HCT116 (cell line): Measurements from ENCODE around the gene HMSD. TPM values are rescaled to one million over a fixed set of nuclear protein-coding genes. Genes with fewer than 3 reads are reported as not detected.
A peak's percentile ranks its signal among the peaks of the same experiment; 100 is the strongest.

ENCODE experiments used
- ATAC-seq: fragments of 200-7000 bp; cut with Tn5 transposase; 2 replicates; pipeline ENCODE4 v1.9.1; 2020; ENCODE audit warnings: mild to moderate bottlenecking, moderate library complexity
- BruUV-seq: library from RNA; stranded (reverse); fragments of 400-500 nt; replicated peaks from 2 replicates; lab custom pipeline; 2021; lab: Mats Ljungman, UMichigan
- CTCF ChIA-PET: fragments of 300-600 bp; sonication (Branson Sonifier 250); formaldehyde crosslinking; loops from one replicate; lab custom pipeline; 2021; ENCODE audit warnings: antibody characterized with exemption; lab: Charles Lee
- POLR2A ChIA-PET: fragments of 300-600, 350-600 bp; sonication (Branson Sonifier 250); formaldehyde crosslinking; loops from one replicate; lab custom pipeline; 2021; ENCODE audit warnings: antibody characterized with exemption; lab: Charles Lee
- RAD21 ChIA-PET, 2 experiments: fragments of 300-600 bp; sonication (Branson Sonifier 250); formaldehyde crosslinking; loops; one replicate each; lab custom pipeline; 2023; ENCODE audit warnings: low total read pairs in 2 of 2; ENCODE audit not compliant: uncharacterized antibody in 2 of 2, unreplicated experiment in 2 of 2, low non-redundant PET in 1 of 2; lab: Charles Lee
- DNase-seq: peaks from one replicate; pipeline ENCODE4 v3.0.0-alpha.2; 2010; ENCODE audit warnings: low read depth, low spot score
- H2AFZ ChIP-seq: fragments of 200-600 bp; shearing (Covaris generic), sonication (generic); 2 replicates; pipeline ENCODE4 v1.6.1; 2017; ENCODE audit warnings: low read depth, mixed run types, mixed read lengths, antibody characterized with exemption, low read length; ENCODE audit not compliant: poor library complexity, severe bottlenecking
- H3K27ac ChIP-seq: 2 replicates; pipeline ENCODE4 v1.5.1; 2012; ENCODE audit warnings: low read depth, low read length
- H3K27me3 ChIP-seq: fragments of 200-600 bp; sonication (generic); 2 replicates; pipeline ENCODE4 v1.6.1; 2016; ENCODE audit warnings: mixed run types, low read length, mixed read lengths; ENCODE audit not compliant: insufficient read depth
- H3K36me3 ChIP-seq, 2 experiments: fragments of 200-500 bp in 1 of 2; fragments of 200-600 bp in 1 of 2; sonication (Bioruptor generic) in 1 of 2; sonication (generic) in 1 of 2; 2 replicates each; pipeline versions ENCODE4 v1.5.1 to v1.6.1; 2014 to 2016; ENCODE audit warnings: low read length in 2 of 2, inconsistent platforms in 1 of 2, mixed read lengths in 1 of 2, mixed run types in 1 of 2; ENCODE audit not compliant: insufficient read depth in 2 of 2, control insufficient read depth in 1 of 2
- H3K4me1 ChIP-seq, 2 experiments: fragments of 200-600 bp in 1 of 2; sonication (generic) in 1 of 2; 2 replicates each; pipeline versions ENCODE4 v1.5.1 to v1.6.1; 2012 to 2017; ENCODE audit warnings: low read length in 2 of 2, inconsistent platforms in 1 of 2, mild to moderate bottlenecking in 1 of 2, mixed read lengths in 1 of 2, mixed run types in 1 of 2, moderate library complexity in 1 of 2; ENCODE audit not compliant: insufficient read depth in 2 of 2, control insufficient read depth in 1 of 2
- H3K4me2 ChIP-seq: fragments of 200-600 bp; sonication (generic); 2 replicates; pipeline ENCODE4 v1.6.1; 2017; ENCODE audit warnings: mixed run types, low read length, mixed read lengths
- H3K4me3 ChIP-seq, 2 experiments: fragments of 200-600 bp in 1 of 2; sonication (generic) in 1 of 2; replicated peaks in 1 of 2; 2 replicates each; pipeline ENCODE4 v1.5.1; 2011 to 2016; ENCODE audit warnings: low read length in 2 of 2, control low read depth in 1 of 2, low read depth in 1 of 2, mild to moderate bottlenecking in 1 of 2, mixed read lengths in 1 of 2, mixed run types in 1 of 2
- H3K79me2 ChIP-seq: fragments of 200-600 bp; sonication (generic); 2 replicates; pipeline ENCODE4 v1.6.1; 2017; ENCODE audit warnings: mild to moderate bottlenecking, mixed run types, low read length, moderate library complexity, mixed read lengths; ENCODE audit not compliant: insufficient read depth
- H3K9ac ChIP-seq: fragments of 200-600 bp; sonication (generic); 2 replicates; pipeline ENCODE4 v1.6.1; 2016; ENCODE audit warnings: low read length, mixed read lengths
- H3K9me2 ChIP-seq: fragments of 200-600 bp; sonication (generic), shearing (Covaris generic); 2 replicates; pipeline ENCODE4 v1.6.1; 2017; ENCODE audit warnings: mixed run types, mild to moderate bottlenecking, moderate library complexity; ENCODE audit not compliant: insufficient read depth
- H3K9me3 ChIP-seq, 2 experiments: fragments of 200-500 bp in 1 of 2; fragments of 200-600 bp in 1 of 2; sonication (Bioruptor generic) in 1 of 2; sonication (generic) in 1 of 2; 2 replicates each; pipeline ENCODE4 v1.6.1; 2014 to 2017; ENCODE audit warnings: low read length in 2 of 2, mixed read lengths in 2 of 2, inconsistent platforms in 1 of 2, low read depth in 1 of 2, mild to moderate bottlenecking in 1 of 2, mixed run types in 1 of 2, moderate library complexity in 1 of 2; ENCODE audit not compliant: control insufficient read depth in 1 of 2, insufficient read depth in 1 of 2
- H4K20me1 ChIP-seq: fragments of 200-600 bp; sonication (generic), shearing (Covaris generic); 2 replicates; pipeline ENCODE4 v1.6.1; 2017; ENCODE audit warnings: mixed run types, mild to moderate bottlenecking, moderate library complexity; ENCODE audit not compliant: insufficient read depth
- ATF3 ChIP-seq: IDR thresholded peaks from 2 replicates; pipeline ENCODE4 v1.6.1; 2012
- CEBPB ChIP-seq: IDR thresholded peaks from 2 replicates; pipeline ENCODE4 v1.6.1; 2012; ENCODE audit warnings: low read depth
- MAX ChIP-seq: IDR thresholded peaks from 2 replicates; pipeline ENCODE4 v1.6.1; 2012
- POLR2A ChIP-seq: IDR thresholded peaks from 2 replicates; pipeline ENCODE4 v1.7.0; 2011; ENCODE audit warnings: borderline replicate concordance; ENCODE audit not compliant: insufficient read depth, insufficient read length; ENCODE audit errors: extremely low read depth
- SIN3A ChIP-seq: IDR thresholded peaks from 2 replicates; pipeline ENCODE4 v1.6.1; 2012; ENCODE audit warnings: low read depth
- SP1 ChIP-seq: IDR thresholded peaks from 2 replicates; pipeline ENCODE4 v1.6.1; 2012; ENCODE audit warnings: low read depth
- intact Hi-C: fragments of 100-400 bp; cut with micrococcal nuclease; formaldehyde crosslinking; loops from 2 replicates; pipeline ENCODE4 v1.10.0; 2022
- total RNA-seq: library from RNA; stranded (reverse); gene quantifications from one replicate; pipeline ENCODE4 v1.2.1, GENCODE V29; 2021; ENCODE audit not compliant: unreplicated experiment
- TF ChIP-seq, protein P1 (sequence below), 3 experiments: fragments of 200-600 bp in 1 of 3; sonication (generic) in 1 of 3; IDR thresholded peaks in 2 of 3; conservative IDR thresholded peaks in 1 of 3; 2 replicates each; pipeline ENCODE4 v1.5.1; 2012 to 2017; ENCODE audit warnings: low read depth in 2 of 3, low read length in 2 of 3, antibody characterized with exemption in 1 of 3, borderline replicate concordance in 1 of 3, control low read depth in 1 of 3, mild to moderate bottlenecking in 1 of 3, mixed read lengths in 1 of 3, mixed run types in 1 of 3, moderate library complexity in 1 of 3; ENCODE audit not compliant: insufficient read depth in 1 of 3
- TF ChIP-seq, protein P2 (sequence below): IDR thresholded peaks from 2 replicates; pipeline ENCODE4 v1.6.1; 2012; ENCODE audit warnings: low read depth

Gene HMSD
- total RNA-seq, 1 experiment from 2014 or later: 5.3 TPM

- H4K20me1 ChIP-seq: no peaks in the 10 kb centered on the region
- H3K4me2 ChIP-seq: no peak overlapping the region
- ATAC-seq (no peak), DNase-seq (no peak)
- BruUV-seq: no TSS peak
- intact Hi-C loops: no loop called here
- ChIA-PET CTCF (interaction anchor here (1.0 kb wide), 1 partner anchor 12 kb away, joined by 5 read pairs; no protein-coding TSS in a partner anchor), RAD21 (no interaction called here), POLR2A (no interaction called here)
- H3K27ac ChIP-seq: no peak overlapping the region
- no peaks in the 10 kb centered on the region for H3K79me2 ChIP-seq
- TF ChIP-seq, protein P1, sequence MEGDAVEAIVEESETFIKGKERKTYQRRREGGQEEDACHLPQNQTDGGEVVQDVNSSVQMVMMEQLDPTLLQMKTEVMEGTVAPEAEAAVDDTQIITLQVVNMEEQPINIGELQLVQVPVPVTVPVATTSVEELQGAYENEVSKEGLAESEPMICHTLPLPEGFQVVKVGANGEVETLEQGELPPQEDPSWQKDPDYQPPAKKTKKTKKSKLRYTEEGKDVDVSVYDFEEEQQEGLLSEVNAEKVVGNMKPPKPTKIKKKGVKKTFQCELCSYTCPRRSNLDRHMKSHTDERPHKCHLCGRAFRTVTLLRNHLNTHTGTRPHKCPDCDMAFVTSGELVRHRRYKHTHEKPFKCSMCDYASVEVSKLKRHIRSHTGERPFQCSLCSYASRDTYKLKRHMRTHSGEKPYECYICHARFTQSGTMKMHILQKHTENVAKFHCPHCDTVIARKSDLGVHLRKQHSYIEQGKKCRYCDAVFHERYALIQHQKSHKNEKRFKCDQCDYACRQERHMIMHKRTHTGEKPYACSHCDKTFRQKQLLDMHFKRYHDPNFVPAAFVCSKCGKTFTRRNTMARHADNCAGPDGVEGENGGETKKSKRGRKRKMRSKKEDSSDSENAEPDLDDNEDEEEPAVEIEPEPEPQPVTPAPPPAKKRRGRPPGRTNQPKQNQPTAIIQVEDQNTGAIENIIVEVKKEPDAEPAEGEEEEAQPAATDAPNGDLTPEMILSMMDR (IDR thresholded peaks at IDR 0.05 in 2 of 3, conservative IDR thresholded peaks at IDR 0.05 in 1 of 3; ENCODE audit: borderline replicate concordance in 1 of 3, insufficient read depth in 1 of 3, low read depth in 2 of 3, low read length in 2 of 3): peak; percentile 10 to 43 (median 25); a peak in 2 of 6 replicates
- TF ChIP-seq MAX: no peak
- TF ChIP-seq, protein P2, sequence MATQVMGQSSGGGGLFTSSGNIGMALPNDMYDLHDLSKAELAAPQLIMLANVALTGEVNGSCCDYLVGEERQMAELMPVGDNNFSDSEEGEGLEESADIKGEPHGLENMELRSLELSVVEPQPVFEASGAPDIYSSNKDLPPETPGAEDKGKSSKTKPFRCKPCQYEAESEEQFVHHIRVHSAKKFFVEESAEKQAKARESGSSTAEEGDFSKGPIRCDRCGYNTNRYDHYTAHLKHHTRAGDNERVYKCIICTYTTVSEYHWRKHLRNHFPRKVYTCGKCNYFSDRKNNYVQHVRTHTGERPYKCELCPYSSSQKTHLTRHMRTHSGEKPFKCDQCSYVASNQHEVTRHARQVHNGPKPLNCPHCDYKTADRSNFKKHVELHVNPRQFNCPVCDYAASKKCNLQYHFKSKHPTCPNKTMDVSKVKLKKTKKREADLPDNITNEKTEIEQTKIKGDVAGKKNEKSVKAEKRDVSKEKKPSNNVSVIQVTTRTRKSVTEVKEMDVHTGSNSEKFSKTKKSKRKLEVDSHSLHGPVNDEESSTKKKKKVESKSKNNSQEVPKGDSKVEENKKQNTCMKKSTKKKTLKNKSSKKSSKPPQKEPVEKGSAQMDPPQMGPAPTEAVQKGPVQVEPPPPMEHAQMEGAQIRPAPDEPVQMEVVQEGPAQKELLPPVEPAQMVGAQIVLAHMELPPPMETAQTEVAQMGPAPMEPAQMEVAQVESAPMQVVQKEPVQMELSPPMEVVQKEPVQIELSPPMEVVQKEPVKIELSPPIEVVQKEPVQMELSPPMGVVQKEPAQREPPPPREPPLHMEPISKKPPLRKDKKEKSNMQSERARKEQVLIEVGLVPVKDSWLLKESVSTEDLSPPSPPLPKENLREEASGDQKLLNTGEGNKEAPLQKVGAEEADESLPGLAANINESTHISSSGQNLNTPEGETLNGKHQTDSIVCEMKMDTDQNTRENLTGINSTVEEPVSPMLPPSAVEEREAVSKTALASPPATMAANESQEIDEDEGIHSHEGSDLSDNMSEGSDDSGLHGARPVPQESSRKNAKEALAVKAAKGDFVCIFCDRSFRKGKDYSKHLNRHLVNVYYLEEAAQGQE: no peak
- TF ChIP-seq CEBPB: no peak
- no peak for TF ChIP-seq ATF3
- TF ChIP-seq POLR2A: no peak
- TF ChIP-seq SIN3A: no peak
- TF ChIP-seq SP1: no peak
- H3K9me2 ChIP-seq: no peaks in the 10 kb centered on the region
- H3K9ac ChIP-seq: no peak overlapping the region
- no peaks in the 10 kb centered on the region for H3K27me3 ChIP-seq
- H3K36me3 ChIP-seq: no peaks in the 10 kb centered on the region
- H3K4me1 ChIP-seq: peaks cover 0 to 15% of the 10 kb centered on the region in 2 experiments; a peak in 2 of 4 replicates
- no peak overlapping the region for H3K4me3 ChIP-seq
- H3K9me3 ChIP-seq: no peaks in the 10 kb centered on the region
- H2AFZ ChIP-seq: no peak overlapping the region
These were observed 2.2 kb downstream of the HMSD start for GRCh38 chr18:63951302-63951705.
